Kidney epithelial cell (primary cell): Measurements from ENCODE around the gene ASB11. TPM values are rescaled to one million over a fixed set of nuclear protein-coding genes. Genes with fewer than 3 reads are reported as not detected.
A peak's percentile ranks its signal among the peaks of the same experiment; 100 is the strongest.

ENCODE experiments used
- DNase-seq: peaks from one replicate; pipeline ENCODE4 v3.0.0-alpha.2; 2010; ENCODE audit warnings: low read depth
- H3K27me3 ChIP-seq: 2 replicates; pipeline ENCODE4 v1.6.0; 2011; ENCODE audit warnings: low read length; ENCODE audit not compliant: control insufficient read depth, insufficient read depth
- H3K36me3 ChIP-seq: 2 replicates; pipeline ENCODE4 v1.5.1; 2011; ENCODE audit warnings: low read length; ENCODE audit not compliant: control insufficient read depth, insufficient read depth
- H3K4me3 ChIP-seq: 2 replicates; pipeline ENCODE4 v1.5.1; 2011; ENCODE audit warnings: low read depth, mild to moderate bottlenecking, control low read depth, low read length
- total RNA-seq: library from RNA; depleted of rRNA; stranded (reverse); fragments of >200 nt; gene quantifications from 2 replicates; pipeline ENCODE4 v1.2.3, GENCODE V29; 2015
- TF ChIP-seq, protein P1 (sequence below): IDR thresholded peaks from 2 replicates; pipeline ENCODE4 v1.5.1; 2011; ENCODE audit warnings: mild to moderate bottlenecking, moderate library complexity, low read length, control low read depth, inconsistent platforms; ENCODE audit not compliant: insufficient read depth, poor library complexity, severe bottlenecking

Gene ASB11
- total RNA-seq, 1 donor from 2014 or later: not detected

- TF ChIP-seq, protein P1, sequence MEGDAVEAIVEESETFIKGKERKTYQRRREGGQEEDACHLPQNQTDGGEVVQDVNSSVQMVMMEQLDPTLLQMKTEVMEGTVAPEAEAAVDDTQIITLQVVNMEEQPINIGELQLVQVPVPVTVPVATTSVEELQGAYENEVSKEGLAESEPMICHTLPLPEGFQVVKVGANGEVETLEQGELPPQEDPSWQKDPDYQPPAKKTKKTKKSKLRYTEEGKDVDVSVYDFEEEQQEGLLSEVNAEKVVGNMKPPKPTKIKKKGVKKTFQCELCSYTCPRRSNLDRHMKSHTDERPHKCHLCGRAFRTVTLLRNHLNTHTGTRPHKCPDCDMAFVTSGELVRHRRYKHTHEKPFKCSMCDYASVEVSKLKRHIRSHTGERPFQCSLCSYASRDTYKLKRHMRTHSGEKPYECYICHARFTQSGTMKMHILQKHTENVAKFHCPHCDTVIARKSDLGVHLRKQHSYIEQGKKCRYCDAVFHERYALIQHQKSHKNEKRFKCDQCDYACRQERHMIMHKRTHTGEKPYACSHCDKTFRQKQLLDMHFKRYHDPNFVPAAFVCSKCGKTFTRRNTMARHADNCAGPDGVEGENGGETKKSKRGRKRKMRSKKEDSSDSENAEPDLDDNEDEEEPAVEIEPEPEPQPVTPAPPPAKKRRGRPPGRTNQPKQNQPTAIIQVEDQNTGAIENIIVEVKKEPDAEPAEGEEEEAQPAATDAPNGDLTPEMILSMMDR: peak; percentile 63
- H3K36me3 ChIP-seq: no peaks in the 10 kb centered on the region
- H3K27me3 ChIP-seq: no peaks in the 10 kb centered on the region
- DNase-seq: no peak
- no peak overlapping the region for H3K4me3 ChIP-seq
Observed at GRCh38 chrX:15349046-15349445, 33.6 kb upstream of the ASB11 start.

DNA sequence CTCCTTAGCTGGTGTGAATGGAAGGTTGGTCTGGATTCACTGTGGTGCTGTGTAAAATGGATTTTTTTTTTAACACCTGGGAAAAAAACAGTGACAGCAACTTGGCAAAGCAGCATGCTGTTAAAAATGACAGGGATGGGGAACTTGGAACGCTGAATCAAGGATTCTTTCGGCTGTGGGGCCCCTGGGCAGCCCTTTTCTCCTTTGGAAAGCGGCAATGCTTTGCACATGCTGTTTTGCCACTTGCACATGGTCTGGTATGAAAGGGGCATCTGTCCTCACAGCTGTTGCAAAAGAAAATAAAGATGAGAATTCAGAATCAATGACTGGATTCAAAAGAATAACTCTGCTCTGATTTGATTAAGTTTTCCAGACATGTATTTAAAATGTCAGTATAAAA lies 30.5 kb upstream of the ASB11 start:
- DNase-seq: no peak
- Histone ChIP-seq H3K4me3 (no peak overlapping the region), H3K36me3 (no peaks in the 10 kb centered on the region), H3K27me3 (no peaks in the 10 kb centered on the region)
- TF ChIP-seq, protein P1: no peak

GRCh38 chrX:15344106-15344505 lies 28.7 kb upstream of the ASB11 start:
- TF ChIP-seq, protein P1: no peak
- Histone ChIP-seq H3K4me3 (no peak overlapping the region), H3K36me3 (no peaks in the 10 kb centered on the region), H3K27me3 (no peaks in the 10 kb centered on the region)
- DNase-seq: no peak

GRCh38 chrX:15343075-15343476 lies 27.6 kb upstream of the ASB11 start:
- no peak for DNase-seq
- Histone ChIP-seq H3K27me3 (no peaks in the 10 kb centered on the region), H3K4me3 (no peak overlapping the region), H3K36me3 (no peaks in the 10 kb centered on the region)
- TF ChIP-seq, protein P1: no peak

- no peaks in the 10 kb centered on the region for H3K27me3 ChIP-seq
- TF ChIP-seq, protein P1: no peak
- no peak for DNase-seq
- H3K36me3 ChIP-seq: no peaks in the 10 kb centered on the region
- no peak overlapping the region for H3K4me3 ChIP-seq
Observed at GRCh38 chrX:15340867-15341266, 25.4 kb upstream of the ASB11 start.

GRCh38 chrX:15336023-15336413 lies 20.6 kb upstream of the ASB11 start:
- DNase-seq: peak; percentile 29
- H3K36me3 ChIP-seq: no peaks in the 10 kb centered on the region
- TF ChIP-seq, protein P1: no peak
- no peaks in the 10 kb centered on the region for H3K27me3 ChIP-seq
- H3K4me3 ChIP-seq: peak overlapping the region; percentile 39
